ENCODE results near the gene GAB2. TPM values are rescaled to one million over a fixed set of nuclear protein-coding genes. Genes with fewer than 3 reads are reported as not detected.

The GAB2 gene
- total and polyA plus RNA-seq, 8 donors: 2.2 to 19.3 (median 8.6) TPM

- H3K9me3 ChIP-seq: no peaks in the 10 kb centered on the region
- peak; percentile 42 to 70 for DNase-seq
- TF ChIP-seq POLR2AphosphoS5 (IDR thresholded peaks at IDR 0.05) (peak; percentile 36 to 80 (median 44)), CTCF (IDR thresholded peaks at IDR 0.05) (no peak), POLR2A (IDR thresholded peaks at IDR 0.05) (no peak), EP300 (IDR thresholded peaks at IDR 0.05) (no peak)
- no peaks in the 10 kb centered on the region for H3K36me3 ChIP-seq
- no peaks in the 10 kb centered on the region for H3K27me3 ChIP-seq
- 16 to 31% (median 22%) methylated on average over 5 of the region's 5 CpGs for WGBS, 5 donors
- peaks cover 23 to 53% (median 39%) of the 10 kb centered on the region in 4 donors for H3K4me1 ChIP-seq
- peak overlapping the region; percentile 49 to 99 (median 98) for H3K27ac ChIP-seq
- intact Hi-C loops (cut with DNase I; ENCODE audit: low total_unique reads): no loop called here
- no peak overlapping the region for H3K4me3 ChIP-seq
Observed at GRCh38 chr11:78419327-78419726, 1.7 kb upstream of the GAB2 start.

- peak overlapping the region; percentile 95 to 99 (median 98) for H3K27ac ChIP-seq
- no peaks in the 10 kb centered on the region for H3K9me3 ChIP-seq
- intact Hi-C loops (cut with DNase I; ENCODE audit: low total_unique reads): no loop called here
- TF ChIP-seq POLR2AphosphoS5 (IDR thresholded peaks at IDR 0.05): no peak
- no peak for TF ChIP-seq POLR2A (IDR thresholded peaks at IDR 0.05)
- no peak for TF ChIP-seq CTCF (IDR thresholded peaks at IDR 0.05)
- no peak for TF ChIP-seq EP300 (IDR thresholded peaks at IDR 0.05)
- peak overlapping the region; percentile 84 to 90 (median 84) for H3K4me3 ChIP-seq
- no peaks in the 10 kb centered on the region for H3K27me3 ChIP-seq
- peak in 1 of 2 donors; percentile 29 for DNase-seq
- no peaks in the 10 kb centered on the region for H3K36me3 ChIP-seq
- H3K4me1 ChIP-seq: peaks cover 23 to 53% (median 42%) of the 10 kb centered on the region in 4 donors
- WGBS, 5 donors: 28 to 33% (median 30%) methylated on average over 11 of the region's 11 CpGs
Observed at GRCh38 chr11:78418584-78419211, 1.1 kb upstream of the GAB2 start.

- 0 to 2% (median 1%) methylated on average over 32 to 68 of the region's 68 CpGs for WGBS, 5 donors
- Histone ChIP-seq H3K27ac (peak overlapping the region; percentile 95 to 99 (median 98)), H3K27me3 (no peaks in the 10 kb centered on the region), H3K36me3 (no peaks in the 10 kb centered on the region), H3K4me3 (peak overlapping the region; percentile 84 to 90 (median 84)), H3K4me1 (peaks cover 23 to 57% (median 43%) of the 10 kb centered on the region in 4 donors), H3K9me3 (no peaks in the 10 kb centered on the region)
- intact Hi-C loops (cut with DNase I; ENCODE audit: low total_unique reads): no loop called here
- DNase-seq: peak; percentile 85 to 95
- no peak for TF ChIP-seq EP300 (IDR thresholded peaks at IDR 0.05)
- no peak for TF ChIP-seq POLR2A (IDR thresholded peaks at IDR 0.05)
- peak in 2 of 3 donors; percentile 41 to 48 for TF ChIP-seq POLR2AphosphoS5 (IDR thresholded peaks at IDR 0.05)
- TF ChIP-seq CTCF (IDR thresholded peaks at IDR 0.05): peak in 1 of 7 experiments; percentile 37
Observed at GRCh38 chr11:78417888-78418583, 416 bp upstream of the GAB2 start.

GRCh38 chr11:78416285-78417174 is 1.1 kb downstream of the GAB2 start:
- Histone ChIP-seq H3K27me3 (no peaks in the 10 kb centered on the region), H3K27ac (peak overlapping the region; percentile 97 to 99 (median 98)), H3K4me3 (peak overlapping the region; percentile 84 to 90 (median 84)), H3K36me3 (no peaks in the 10 kb centered on the region), H3K4me1 (peaks cover 23 to 57% (median 43%) of the 10 kb centered on the region in 4 donors), H3K9me3 (no peaks in the 10 kb centered on the region)
- TF ChIP-seq EP300 (IDR thresholded peaks at IDR 0.05) (no peak), POLR2AphosphoS5 (IDR thresholded peaks at IDR 0.05) (peak; percentile 60 to 95 (median 95)), CTCF (IDR thresholded peaks at IDR 0.05) (peak in 5 of 7 experiments; percentile 24 to 70 (median 51))
- 1 to 3% (median 2%) methylated on average over 24 to 38 of the region's 38 CpGs for WGBS, 5 donors
- DNase-seq: peak; percentile 81 to 94
- intact Hi-C loops (cut with DNase I; ENCODE audit: low total_unique reads): no loop called here

Measured in stomach (tissue), 9 donors.